GM19455 (cell line): ENCODE data around the gene WWOX.

Experiments
- ATAC-seq: cut with Tn5 transposase; IDR thresholded peaks from one replicate; pipeline ENCODE4 v1.9.1; 2021; ENCODE audit not compliant: unreplicated experiment

The WWOX gene

DNA sequence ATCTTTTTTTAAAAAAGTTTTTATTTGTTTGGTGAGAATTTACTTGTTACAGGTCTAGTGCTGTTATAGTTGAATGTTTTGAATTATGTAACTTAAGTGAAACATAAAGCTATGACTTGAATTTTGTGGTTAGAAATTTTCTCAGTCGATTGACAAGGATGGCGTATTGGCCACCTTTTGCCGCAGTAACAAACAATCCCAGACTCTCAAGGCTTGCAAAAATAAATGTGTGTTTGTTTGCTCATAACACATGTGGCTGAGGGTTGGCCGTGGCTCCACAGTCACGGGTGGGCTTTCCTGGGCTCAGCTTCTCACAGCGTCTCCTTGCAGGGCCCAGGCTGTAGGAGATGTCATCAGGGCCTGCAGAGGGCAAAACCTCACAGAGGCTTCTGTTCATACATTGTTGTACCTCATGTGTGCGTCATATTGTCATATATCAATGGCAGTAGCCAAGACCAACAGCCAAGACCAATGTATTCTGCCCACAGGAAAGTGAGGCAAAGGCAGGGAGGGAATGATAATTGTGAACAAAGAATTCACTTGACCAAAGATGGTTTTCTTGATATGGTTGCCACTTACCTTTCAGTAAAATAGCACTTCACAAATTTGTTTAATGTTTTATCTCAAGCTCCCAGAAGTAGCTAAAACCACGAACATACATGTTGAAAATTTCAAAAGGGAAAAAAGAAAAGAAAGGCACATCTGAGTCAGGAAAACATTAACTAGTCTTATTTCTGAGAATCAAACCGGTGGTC is 93.5 kb downstream of the WWOX start:
- ATAC-seq = no peak

DNA sequence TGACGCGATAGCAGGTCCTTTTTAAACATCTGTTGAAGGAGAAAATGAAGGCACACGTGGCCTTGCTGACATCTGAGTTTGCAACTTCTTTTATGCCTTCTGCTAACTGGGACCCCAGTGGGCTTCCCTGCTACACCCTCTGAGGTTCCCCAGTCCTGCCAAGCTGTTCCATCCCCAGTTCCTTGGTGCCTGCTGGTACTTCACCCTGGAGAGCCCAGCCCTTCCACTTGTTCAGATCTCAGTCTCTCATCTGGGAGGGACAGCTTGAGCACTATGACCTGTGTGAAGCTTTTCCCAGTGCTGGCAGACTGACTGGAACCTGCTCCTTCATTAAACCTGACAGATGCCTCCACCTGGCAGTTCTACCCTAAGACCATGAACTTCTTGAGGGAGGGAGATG is 95.5 kb downstream of the WWOX start:
- no peak for ATAC-seq

DNA sequence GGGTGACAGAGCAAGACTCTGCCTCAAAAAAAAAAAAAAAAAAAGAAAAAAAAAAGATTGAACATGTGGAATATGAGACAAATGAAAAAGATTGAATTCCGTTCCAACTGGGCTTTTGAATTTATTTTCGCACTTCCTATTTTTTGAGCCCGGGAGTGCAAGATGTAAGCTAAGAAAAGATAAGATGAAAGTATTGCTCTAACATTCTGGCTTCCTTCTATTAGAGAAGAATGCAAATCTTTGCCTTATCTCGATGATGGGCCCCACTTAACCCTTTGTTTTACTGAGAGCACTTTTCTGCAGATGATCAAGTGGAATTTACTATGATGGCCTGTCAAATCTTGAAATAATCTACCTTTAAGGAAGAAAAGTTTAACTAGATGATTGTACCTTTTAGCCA is 96.3 kb downstream of the WWOX start:
- no peak for ATAC-seq

DNA sequence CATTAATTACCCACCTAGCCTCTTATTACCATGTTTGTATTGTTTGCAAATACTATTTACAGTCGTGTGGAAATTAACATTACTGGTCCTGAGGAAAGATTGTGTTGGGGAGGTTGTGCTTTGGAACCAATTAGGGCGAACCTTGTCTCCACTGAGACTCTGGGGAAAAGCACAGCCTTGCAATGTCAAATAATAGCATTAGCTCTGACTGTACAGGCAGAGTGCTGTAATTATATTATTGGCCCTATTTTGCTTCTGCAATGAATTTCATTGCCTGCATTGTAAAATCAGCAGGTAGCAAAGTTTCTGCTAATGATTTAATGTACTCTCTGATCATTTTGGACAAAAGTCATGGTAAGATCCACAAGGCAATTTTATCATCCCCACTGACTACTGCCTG is 97.0 kb downstream of the WWOX start:
- no peak for ATAC-seq

DNA sequence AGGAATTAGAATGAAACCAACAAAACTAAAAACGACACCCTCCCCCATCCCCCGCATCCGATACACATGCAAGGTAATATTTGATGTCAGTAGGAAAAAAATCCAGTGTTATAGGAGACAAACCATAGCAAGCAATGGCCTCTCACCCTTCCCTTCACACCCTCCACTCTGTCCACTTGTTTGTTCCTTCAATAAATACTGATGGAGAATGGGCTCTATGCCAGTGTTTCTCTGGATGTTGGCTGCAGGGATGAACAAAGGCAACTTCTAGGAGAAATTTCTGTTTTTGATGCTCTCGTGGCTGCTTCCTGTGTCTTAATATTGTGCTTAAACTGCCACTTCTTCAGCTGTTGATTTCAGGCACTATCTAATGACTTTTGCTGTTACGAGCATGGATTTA is 98.8 kb downstream of the WWOX start:
- no peak for ATAC-seq

DNA sequence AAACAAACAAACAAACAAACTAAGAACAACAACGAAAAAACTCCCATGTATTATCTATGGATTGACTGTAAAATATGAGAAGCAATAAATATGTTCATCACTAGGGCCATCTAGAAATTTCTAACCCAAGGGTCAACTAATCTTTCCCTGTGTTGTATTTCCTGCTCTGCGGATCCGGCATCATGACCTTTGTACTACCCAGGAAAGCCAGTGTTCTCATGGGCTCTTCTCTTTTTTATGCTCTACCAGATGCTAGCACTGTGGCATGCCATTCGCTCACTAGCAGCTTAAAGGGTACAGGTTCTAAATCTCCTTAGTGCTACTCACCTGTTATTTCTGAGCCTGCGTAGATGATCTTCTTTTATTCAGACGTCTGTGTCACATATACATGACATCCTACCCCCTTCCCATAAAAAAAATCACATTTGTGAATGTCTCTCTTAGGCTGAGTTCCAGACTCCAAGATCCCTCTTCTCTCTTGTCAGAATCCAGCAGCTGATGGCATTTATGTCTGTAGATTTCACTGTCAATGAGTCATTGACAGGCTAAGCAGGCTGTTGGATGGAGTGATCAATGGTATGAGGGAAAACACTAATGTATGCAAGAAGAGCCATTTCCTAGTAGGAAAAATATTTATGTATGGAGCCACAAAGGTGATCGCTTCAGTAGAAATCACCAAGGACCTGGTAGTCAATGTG is 100.0 kb downstream of the WWOX start:
- no peak for ATAC-seq

DNA sequence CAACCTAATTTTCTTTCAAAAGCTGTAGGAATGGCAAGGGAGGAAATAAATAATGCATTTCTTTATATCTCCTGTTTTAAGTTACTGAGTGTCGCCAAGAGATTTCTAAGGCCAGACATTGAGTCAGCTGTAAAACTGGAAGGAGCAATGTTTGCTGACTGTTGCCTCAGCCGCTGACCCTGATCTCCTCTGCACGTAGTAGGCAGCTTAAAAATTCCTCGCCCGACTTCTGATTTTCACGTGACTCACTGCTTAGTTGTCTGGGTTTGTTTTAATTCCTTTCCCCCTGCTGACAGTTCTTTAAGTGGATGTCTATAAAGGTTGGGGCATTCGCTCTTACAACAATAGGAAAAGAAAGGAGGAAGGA is 100.6 kb downstream of the WWOX start:
- no peak for ATAC-seq

DNA sequence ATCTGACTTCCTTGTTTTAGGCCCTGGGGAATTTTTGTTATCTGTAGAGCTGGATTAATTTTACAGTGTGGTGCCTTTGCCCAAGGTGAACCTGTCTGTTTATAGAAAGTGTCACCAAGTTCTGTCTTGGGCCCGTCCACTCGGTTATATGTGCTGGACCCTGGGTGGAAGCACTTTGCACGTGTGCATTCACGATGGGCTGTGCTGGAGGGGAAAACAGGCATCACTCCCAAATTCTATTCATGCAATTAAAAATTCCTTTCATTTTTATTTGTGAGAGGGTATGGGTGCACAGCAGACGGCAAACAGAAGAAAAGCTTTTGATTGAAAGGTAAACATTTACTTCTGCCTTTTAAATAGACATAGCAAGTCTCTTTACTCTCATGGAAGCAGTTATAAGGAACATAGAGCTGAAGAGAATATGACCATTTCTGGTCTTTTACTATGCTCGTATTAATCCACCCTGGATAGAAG is 101.2 kb downstream of the WWOX start:
- ATAC-seq = no peak

DNA sequence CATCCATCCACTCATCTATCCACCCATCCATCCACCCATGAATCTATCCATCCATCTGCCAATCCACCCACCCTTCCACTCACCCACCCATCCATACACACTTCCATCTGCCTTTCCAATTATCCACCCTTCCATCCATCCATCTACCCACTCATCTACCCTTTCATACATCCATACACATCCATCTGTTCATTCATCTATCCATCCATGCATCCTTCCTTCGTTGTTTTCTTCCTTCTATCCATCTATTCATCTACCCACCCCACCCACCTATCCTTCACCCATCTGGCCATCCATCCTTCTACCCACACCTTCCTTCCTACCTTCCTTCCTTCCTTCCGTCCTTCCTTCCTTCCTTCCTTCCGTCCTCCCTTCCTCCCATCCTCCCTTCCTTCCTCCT is 106.1 kb downstream of the WWOX start:
- no peak for ATAC-seq

DNA sequence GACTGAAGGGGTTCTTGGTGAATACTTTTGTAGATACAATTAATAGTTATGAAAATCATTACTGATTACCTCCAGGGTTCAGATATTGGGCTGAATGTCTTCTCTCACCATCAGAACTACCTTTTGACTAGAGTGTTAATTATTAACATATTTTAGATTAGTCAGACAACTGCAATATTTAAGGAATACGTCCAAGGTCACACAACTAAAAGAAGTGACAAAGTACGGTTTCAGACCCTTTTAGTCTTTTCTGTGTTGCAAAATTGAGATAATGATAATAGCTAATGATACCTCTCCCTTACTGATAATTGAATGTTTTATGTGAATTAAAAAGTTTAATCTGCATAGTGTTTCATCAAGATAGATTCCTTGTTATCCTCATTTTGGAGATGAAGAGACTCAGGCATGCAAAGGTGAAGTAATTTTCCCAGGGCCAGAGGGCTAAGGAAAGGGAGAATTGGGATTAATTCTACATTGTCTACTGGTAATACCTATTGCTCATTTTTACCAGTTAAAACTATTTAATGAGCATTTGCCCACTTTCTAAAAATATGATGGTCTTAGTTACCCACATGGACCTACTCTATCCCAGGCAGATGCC is 107.3 kb downstream of the WWOX start:
- ATAC-seq = no peak

DNA sequence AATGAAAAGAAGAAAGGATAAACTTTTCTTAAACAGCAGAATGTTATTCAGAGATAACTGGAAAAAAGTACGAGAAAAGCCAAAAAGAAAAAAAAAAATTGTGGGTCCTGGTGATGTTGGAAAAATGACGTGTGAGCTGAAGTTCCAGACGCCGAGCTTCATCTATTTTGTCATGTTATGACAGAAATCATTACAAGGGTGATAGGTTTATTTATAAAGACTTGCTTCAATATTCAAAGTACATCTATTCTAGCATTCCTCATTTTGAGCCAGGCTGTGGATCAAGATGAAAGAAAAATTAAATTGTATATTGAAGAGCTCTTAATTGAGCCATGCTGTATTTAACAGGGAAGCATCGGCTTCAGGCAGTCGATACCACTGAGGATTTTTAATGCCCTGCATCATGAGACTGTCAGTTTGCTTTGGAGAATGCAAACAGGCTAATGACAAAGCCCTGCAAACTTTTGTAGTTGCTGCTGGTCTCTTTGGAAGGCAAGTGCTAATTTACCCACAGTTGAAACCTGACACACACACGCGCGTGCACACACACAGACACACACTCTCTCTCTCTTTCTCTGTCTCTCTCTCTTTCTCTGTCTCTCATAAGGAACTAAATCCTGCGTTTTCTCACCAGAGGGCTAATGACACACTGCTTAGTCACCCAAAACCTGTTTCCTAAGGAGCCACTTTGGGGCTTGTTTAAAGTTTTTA is 110.7 kb downstream of the WWOX start:
- ATAC-seq = no peak

DNA sequence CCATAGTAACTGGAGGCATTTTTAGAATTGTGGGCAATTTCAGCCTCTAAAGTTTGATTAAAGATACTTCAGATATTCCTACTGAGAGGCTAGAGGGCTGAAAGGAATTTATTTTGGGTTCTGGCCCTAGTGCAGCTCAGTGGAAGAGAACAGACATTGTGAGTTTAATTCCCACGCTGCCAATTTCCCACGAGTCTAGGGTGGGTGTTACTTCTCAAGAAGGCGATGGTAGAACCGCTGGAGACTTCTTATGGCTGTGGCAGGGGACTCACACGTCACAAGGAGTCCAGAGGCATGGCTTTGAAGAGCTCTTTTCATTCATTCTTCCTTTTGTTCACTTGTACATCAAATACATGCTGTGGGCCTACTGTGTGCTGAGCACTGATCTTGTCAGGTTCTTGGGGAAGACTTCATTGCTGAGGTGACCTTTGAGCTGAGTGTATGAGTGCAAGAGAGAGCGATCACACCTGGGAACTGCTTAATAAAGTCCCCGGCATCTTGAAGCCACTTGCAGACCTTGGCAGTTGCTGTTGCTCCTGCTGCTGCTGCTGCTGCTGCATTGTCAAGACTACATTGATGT is 111.7 kb downstream of the WWOX start:
- no peak for ATAC-seq

DNA sequence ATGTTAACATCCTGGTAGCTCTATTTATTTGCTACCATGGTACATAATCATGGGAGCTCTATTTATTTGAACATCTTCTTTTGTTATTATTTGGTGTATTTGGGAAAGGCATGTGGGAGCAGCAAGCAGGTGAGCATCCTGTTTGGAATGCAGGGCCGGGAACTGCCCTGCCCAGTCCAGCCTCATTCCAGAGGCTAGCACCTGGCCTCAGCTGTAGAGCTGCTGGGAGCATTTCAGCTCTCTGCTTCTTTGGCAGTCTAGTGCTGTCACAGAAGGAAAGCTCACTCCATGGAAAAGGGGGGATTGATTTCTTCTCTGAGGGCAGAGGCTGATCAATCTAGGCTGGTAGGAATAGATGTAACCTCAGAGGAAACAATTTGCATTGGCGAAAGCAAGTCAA is 112.5 kb downstream of the WWOX start:
- ATAC-seq = no peak

DNA sequence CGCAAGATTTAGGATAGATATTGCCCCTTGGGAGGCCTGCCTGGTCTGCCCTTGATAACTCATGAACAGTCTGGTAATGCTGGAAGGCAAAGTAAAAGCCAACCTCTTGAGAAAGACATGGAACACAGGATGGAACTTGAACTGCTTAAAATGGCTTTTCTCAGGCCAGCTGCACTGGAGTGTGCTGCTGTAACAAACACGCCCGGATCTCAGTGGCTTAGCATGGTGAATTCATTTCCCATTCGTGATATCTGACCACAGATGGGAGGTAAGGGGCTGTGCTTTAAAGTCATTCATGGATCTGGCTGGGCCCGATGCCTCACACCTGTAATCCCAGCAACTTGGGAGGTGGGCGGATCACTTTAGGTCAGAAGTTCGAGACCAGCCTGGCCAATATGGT is 113.2 kb downstream of the WWOX start:
- no peak for ATAC-seq

DNA sequence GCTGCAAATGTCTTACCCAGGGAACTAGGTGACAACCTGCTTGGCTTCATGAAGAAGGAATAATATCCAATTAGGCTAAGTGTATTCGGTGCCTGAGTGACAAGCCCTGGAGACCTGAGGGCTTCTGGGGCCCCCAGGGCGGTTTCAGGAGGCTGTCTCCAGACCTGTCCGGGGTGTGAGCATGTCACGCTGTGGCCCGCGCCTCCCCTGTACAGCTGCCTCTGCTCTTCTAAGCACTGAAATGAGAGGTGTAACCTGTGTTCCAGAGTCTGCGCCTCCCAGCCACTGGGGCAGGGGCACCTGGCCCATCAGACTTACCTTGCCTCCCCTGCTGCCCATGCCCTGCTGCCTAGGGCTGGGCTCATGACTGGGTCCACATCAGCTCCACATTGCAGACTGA is 114.3 kb downstream of the WWOX start:
- no peak for ATAC-seq

DNA sequence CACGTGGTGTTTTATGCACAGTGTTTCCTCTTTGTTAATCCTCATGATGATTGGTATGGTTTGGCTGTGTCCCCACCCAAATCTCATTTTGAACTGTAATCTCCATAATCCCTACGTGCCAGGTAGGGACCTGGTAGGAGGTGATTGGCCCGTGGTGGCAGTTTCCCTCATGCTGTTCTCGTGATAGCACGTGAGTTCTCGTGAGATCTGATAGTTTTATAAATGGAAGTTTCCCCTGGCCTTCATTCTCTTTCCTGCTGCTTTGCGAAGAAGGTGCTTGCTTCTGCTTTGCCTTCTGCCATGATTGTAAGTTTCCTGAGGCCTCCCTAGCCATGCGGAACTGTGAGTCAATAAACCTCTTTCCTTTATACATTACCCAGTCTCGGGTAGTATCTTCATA is 115.8 kb downstream of the WWOX start:
- ATAC-seq = no peak

DNA sequence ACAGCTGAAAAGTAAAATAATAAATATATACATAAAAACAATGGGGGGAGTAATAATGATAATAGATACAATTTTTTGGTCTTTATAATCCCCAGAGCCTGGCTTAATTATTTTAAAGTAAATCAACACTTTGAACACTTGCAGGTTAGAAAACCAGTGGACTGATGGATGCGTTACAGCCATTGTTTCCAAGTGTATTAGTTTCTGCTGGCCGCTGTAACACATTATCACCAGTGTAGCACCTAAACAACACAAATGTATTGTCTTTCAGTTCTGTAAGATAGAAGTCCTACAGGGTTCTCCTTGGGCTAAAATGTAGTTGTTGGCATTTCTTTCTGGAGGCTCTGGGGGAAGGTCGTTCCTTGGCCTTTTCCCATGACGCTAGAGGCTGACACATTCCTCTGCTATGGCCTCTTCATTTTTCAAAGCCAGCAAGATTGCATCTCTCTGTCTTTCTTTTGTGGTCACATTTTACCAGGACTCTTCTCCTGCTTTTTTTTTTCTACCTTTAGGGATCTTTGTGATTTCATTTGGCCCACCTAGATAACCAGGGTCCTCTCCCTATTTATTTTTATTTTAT is 116.8 kb downstream of the WWOX start:
- ATAC-seq = no peak

DNA sequence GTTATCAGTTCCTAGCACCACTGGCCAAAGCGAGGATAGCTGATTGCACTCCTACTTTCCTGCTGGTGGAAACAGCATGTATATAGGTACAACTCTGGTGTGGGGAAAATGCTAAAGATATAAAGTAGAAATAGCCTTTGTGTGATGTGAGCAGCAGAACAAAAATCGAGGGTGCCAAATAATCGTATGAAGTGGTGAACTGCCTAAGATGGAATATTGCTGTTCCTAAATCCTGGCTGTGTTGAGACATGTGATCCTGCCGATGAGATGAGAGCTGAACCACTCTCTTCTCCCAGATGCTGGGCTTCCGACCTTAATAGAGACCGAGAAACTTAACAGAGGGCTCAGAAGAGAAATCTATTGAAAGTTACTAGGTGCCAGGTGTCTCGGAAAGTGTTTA is 117.8 kb downstream of the WWOX start:
- ATAC-seq = no peak

DNA sequence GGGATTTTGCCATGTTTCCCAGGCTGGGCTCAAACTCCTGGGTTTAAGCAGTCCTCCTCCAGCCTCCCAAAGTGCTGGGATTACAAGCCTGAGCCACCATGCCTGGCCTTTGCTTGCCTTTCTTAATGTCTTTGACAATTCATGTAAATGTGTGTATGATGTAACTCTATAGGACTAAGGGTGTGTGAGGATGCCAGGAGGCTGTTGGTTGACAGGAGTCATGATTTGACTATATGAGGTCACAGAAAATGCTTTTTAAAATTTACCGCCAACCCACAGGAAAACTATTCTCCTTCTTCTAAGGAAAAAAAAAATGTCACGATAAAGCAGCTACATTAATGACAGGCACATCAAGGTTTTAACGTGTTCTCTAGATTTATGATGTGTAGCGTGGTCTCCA is 118.8 kb downstream of the WWOX start:
- no peak for ATAC-seq

DNA sequence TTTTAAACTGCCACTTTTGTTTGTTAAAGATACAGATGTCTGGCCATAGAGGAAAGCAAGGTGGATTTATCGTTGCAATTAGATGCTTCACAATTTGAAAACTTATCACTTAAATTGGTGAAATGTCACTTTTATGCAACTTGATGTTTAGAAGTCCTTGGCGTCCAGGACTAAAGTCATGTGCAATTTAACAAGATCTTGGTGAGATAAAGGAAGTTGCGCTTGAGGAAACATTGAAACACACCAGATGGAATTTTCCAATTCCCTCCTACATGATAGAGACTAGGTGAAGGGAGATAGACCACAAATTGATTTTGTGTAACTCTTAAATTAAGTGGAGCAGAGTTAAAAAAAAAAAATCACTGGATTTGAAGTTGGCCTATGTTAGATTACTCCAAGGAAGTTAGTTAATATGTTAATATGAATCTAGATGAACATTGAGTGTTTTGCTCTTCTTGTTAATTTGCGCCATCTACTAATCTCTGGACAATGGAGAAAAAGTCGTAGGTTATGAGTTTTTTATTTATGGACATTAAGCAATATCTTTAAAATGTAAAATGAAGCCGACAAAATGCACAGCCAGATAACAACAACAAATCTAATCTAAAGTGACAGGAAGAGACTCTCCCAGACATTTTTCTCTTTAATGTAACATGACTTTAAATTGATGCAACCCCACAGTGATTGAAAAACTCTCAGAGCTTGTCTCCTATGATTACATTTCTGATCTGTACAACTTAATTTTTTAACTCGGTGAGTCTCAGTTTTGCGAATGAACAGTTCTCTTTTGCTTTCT is 119.6 kb downstream of the WWOX start:
- ATAC-seq = no peak
